ENCODE data around the gene CUX1.

Gene CUX1

GRCh38 chr7:101896316-101896715 is 78.9 kb downstream of the CUX1 start:
- peaks cover 8% of the 10 kb centered on the region for H3K36me3 ChIP-seq
- no peaks in the 10 kb centered on the region for H3K27me3 ChIP-seq
- peaks cover 16% of the 10 kb centered on the region in 2 experiments for H3K4me1 ChIP-seq (ENCODE audit: control insufficient read depth in 1 of 2, insufficient read depth in 1 of 2, low read depth in 1 of 2, low read length in 1 of 2)
- H3K4me3 ChIP-seq (ENCODE audit: low read depth in 1 of 2, low read length in 1 of 2): no peak overlapping the region
- H3K27ac ChIP-seq: no peak overlapping the region
- no peak for TF ChIP-seq CTCF (IDR thresholded peaks at IDR 0.05)
- H3K9me3 ChIP-seq: no peaks in the 10 kb centered on the region

- Histone ChIP-seq H3K27me3 (no peaks in the 10 kb centered on the region), H3K4me1 (ENCODE audit: control insufficient read depth in 1 of 2, insufficient read depth in 1 of 2, low read depth in 1 of 2, low read length in 1 of 2) (peaks cover 10% of the 10 kb centered on the region in 2 experiments), H3K9me3 (no peaks in the 10 kb centered on the region), H3K27ac (peak overlapping the region; percentile 18), H3K36me3 (peaks cover 8% of the 10 kb centered on the region), H3K4me3 (ENCODE audit: low read depth in 1 of 2, low read length in 1 of 2) (no peak overlapping the region)
- TF ChIP-seq CTCF (IDR thresholded peaks at IDR 0.05): no peak
These were observed 79.5 kb downstream of the CUX1 start for GRCh38 chr7:101896941-101897340.

GRCh38 chr7:101898106-101898505 is 80.7 kb downstream of the CUX1 start:
- H3K27me3 ChIP-seq: no peaks in the 10 kb centered on the region
- H3K4me1 ChIP-seq (ENCODE audit: control insufficient read depth in 1 of 2, insufficient read depth in 1 of 2, low read depth in 1 of 2, low read length in 1 of 2): no peaks in the 10 kb centered on the region
- H3K9me3 ChIP-seq: no peaks in the 10 kb centered on the region
- H3K27ac ChIP-seq: no peak overlapping the region
- H3K4me3 ChIP-seq (ENCODE audit: low read depth in 1 of 2, low read length in 1 of 2): no peak overlapping the region
- TF ChIP-seq CTCF (IDR thresholded peaks at IDR 0.05): no peak
- H3K36me3 ChIP-seq: peaks cover 8% of the 10 kb centered on the region

GRCh38 chr7:101899616-101900015 is 82.2 kb downstream of the CUX1 start:
- TF ChIP-seq CTCF (IDR thresholded peaks at IDR 0.05): no peak
- Histone ChIP-seq H3K27me3 (no peaks in the 10 kb centered on the region), H3K4me3 (ENCODE audit: low read depth in 1 of 2, low read length in 1 of 2) (no peak overlapping the region), H3K27ac (no peak overlapping the region), H3K4me1 (ENCODE audit: control insufficient read depth in 1 of 2, insufficient read depth in 1 of 2, low read depth in 1 of 2, low read length in 1 of 2) (no peaks in the 10 kb centered on the region), H3K36me3 (peaks cover 8% of the 10 kb centered on the region), H3K9me3 (no peaks in the 10 kb centered on the region)

GRCh38 chr7:101900103-101900502 is 82.7 kb downstream of the CUX1 start:
- no peaks in the 10 kb centered on the region for H3K4me1 ChIP-seq (ENCODE audit: control insufficient read depth in 1 of 2, insufficient read depth in 1 of 2, low read depth in 1 of 2, low read length in 1 of 2)
- H3K9me3 ChIP-seq: no peaks in the 10 kb centered on the region
- peaks cover 8% of the 10 kb centered on the region for H3K36me3 ChIP-seq
- no peak for TF ChIP-seq CTCF (IDR thresholded peaks at IDR 0.05)
- H3K27me3 ChIP-seq: no peaks in the 10 kb centered on the region
- no peak overlapping the region for H3K27ac ChIP-seq
- H3K4me3 ChIP-seq (ENCODE audit: low read depth in 1 of 2, low read length in 1 of 2): no peak overlapping the region

Measured in neutrophil (primary cell).